Esophagus muscularis mucosa (tissue), 4 donors: ENCODE results near the gene EPC2. TPM values are rescaled to one million over a fixed set of nuclear protein-coding genes. Genes with fewer than 3 reads are reported as not detected.

Experiments
- DNase-seq: peaks from one replicate; pipeline ENCODE4 v3.0.0-alpha.2; 2017; ENCODE audit errors: extremely low spot score
- H3K27ac ChIP-seq, 4 donors: fragments of 200-600 bp; sonication (generic); replicated peaks in 1 of 4; 1 replicate in 3 of 4; 2 replicates in 1 of 4; pipeline ENCODE4 v1.5.1; 2016 to 2019; ENCODE audit warnings: mild to moderate bottlenecking in 1 of 4
- H3K27me3 ChIP-seq, 4 donors: fragments of 200-600 bp; sonication (generic); one replicate each; pipeline versions ENCODE4 v1.5.1 to v1.6.0; 2016 to 2019
- H3K36me3 ChIP-seq, 4 donors: fragments of 200-600 bp; sonication (generic); one replicate each; pipeline ENCODE4 v1.5.1; 2016 to 2019
- H3K4me1 ChIP-seq, 4 donors: fragments of 200-600 bp; sonication (generic); one replicate each; pipeline ENCODE4 v1.5.1; 2016 to 2019
- H3K4me3 ChIP-seq, 4 donors: fragments of 200-600 bp; sonication (generic); 1 replicate in 2 of 4; 2 replicates in 2 of 4; pipeline ENCODE4 v1.5.1; 2016 to 2019; ENCODE audit warnings: mild to moderate bottlenecking in 4 of 4, moderate library complexity in 1 of 4
- H3K9me3 ChIP-seq, 4 donors: fragments of 200-600 bp; sonication (generic); 1 replicate in 3 of 4; 2 replicates in 1 of 4; pipeline ENCODE4 v1.5.1; 2016 to 2019
- CTCF ChIP-seq, 3 experiments: fragments of 200-600 bp in 2 of 3; fragments of 450-650 bp in 1 of 3; sonication (generic) in 2 of 3; IDR thresholded peaks; one replicate each; pipeline ENCODE4 v1.5.1; 2017 to 2019; ENCODE audit warnings: antibody characterized with exemption in 3 of 3, mild to moderate bottlenecking in 2 of 3, moderate library complexity in 1 of 3
- EP300 ChIP-seq: sonication (generic); formaldehyde crosslinking; IDR thresholded peaks from one replicate; pipeline ENCODE4 v1.6.1; 2017; ENCODE audit warnings: antibody characterized with exemption
- POLR2A ChIP-seq: fragments of 450-650 bp; IDR thresholded peaks from one replicate; pipeline ENCODE4 v1.6.1; 2017; ENCODE audit warnings: antibody characterized with exemption, moderate library complexity, mild to moderate bottlenecking, low read depth
- POLR2AphosphoS5 ChIP-seq, 2 donors: sonication (generic); formaldehyde crosslinking; IDR thresholded peaks; one replicate each; pipeline ENCODE4 v1.6.1; 2017; ENCODE audit warnings: antibody characterized with exemption in 2 of 2
- WGBS: methylation state at CpG from one replicate; pipeline ENCODE4 v1.1.5; 2018; 5-methylcytosine and 5-hydroxymethylcytosine counted together
- intact Hi-C: fragments of 100-400 bp; cut with DNase I; formaldehyde crosslinking; loops from one replicate; pipeline ENCODE4 v1.15.1; 2023
- total RNA-seq, 4 donors: library from RNA; depleted of rRNA; stranded (reverse); fragments of >200 nt; gene quantifications; one replicate each; pipeline versions ENCODE4 v1.1.0 to v1.2.1, GENCODE V29; 2016

EPC2 gene
- total RNA-seq, 4 donors from 2014 or later = 25.0 to 34.1 (median 28.1) TPM

- TF ChIP-seq EP300 (no peak), POLR2A (no peak), CTCF (IDR thresholded peaks at IDR 0.05) (no peak), POLR2AphosphoS5 (IDR thresholded peaks at IDR 0.05) (no peak)
- intact Hi-C loops = no loop called here
- no peaks in the 10 kb centered on the region for H3K9me3 ChIP-seq
- whole genome bisulfite sequencing = 93% methylated on average over 4 of the region's 4 CpGs
- no peak overlapping the region for H3K27ac ChIP-seq
- no peak overlapping the region for H3K4me3 ChIP-seq
- H3K36me3 ChIP-seq = no peaks in the 10 kb centered on the region
- H3K4me1 ChIP-seq = no peaks in the 10 kb centered on the region
- no peaks in the 10 kb centered on the region for H3K27me3 ChIP-seq
- DNase-seq = no peak
These were observed 97.8 kb downstream of the EPC2 start for GRCh38 chr2:148742373-148742772.

- Histone ChIP-seq H3K27ac (no peak overlapping the region), H3K4me1 (no peaks in the 10 kb centered on the region), H3K4me3 (no peak overlapping the region), H3K36me3 (no peaks in the 10 kb centered on the region), H3K27me3 (no peaks in the 10 kb centered on the region), H3K9me3 (no peaks in the 10 kb centered on the region)
- WGBS = 94% methylated on average over 3 of the region's 3 CpGs
- DNase-seq = no peak
- intact Hi-C loops = no loop called here
- no peak for TF ChIP-seq CTCF (IDR thresholded peaks at IDR 0.05)
- TF ChIP-seq POLR2A = no peak
- no peak for TF ChIP-seq POLR2AphosphoS5 (IDR thresholded peaks at IDR 0.05)
- TF ChIP-seq EP300 = no peak
These were observed 100.8 kb downstream of the EPC2 start for GRCh38 chr2:148745151-148745851.

- H3K4me1 ChIP-seq = no peaks in the 10 kb centered on the region
- no peaks in the 10 kb centered on the region for H3K27me3 ChIP-seq
- no peaks in the 10 kb centered on the region for H3K36me3 ChIP-seq
- no peaks in the 10 kb centered on the region for H3K9me3 ChIP-seq
- no peak overlapping the region for H3K27ac ChIP-seq
- intact Hi-C loops = no loop called here
- TF ChIP-seq CTCF (IDR thresholded peaks at IDR 0.05) = no peak
- TF ChIP-seq POLR2AphosphoS5 (IDR thresholded peaks at IDR 0.05) = no peak
- TF ChIP-seq POLR2A = no peak
- no peak for TF ChIP-seq EP300
- no peak for DNase-seq
- no peak overlapping the region for H3K4me3 ChIP-seq
- WGBS = 69% methylated on average over 1 of the region's 1 CpG
These were observed 102.4 kb downstream of the EPC2 start for GRCh38 chr2:148746973-148747372.

GRCh38 chr2:148751907-148752306, 107.4 kb downstream of the EPC2 start:
- H3K9me3 ChIP-seq = no peaks in the 10 kb centered on the region
- intact Hi-C loops = no loop called here
- WGBS = 93% methylated on average over 4 of the region's 4 CpGs
- H3K27me3 ChIP-seq = no peaks in the 10 kb centered on the region
- TF ChIP-seq POLR2A (no peak), EP300 (no peak), POLR2AphosphoS5 (IDR thresholded peaks at IDR 0.05) (no peak), CTCF (IDR thresholded peaks at IDR 0.05) (no peak)
- no peak overlapping the region for H3K27ac ChIP-seq
- no peak for DNase-seq
- H3K4me1 ChIP-seq = no peaks in the 10 kb centered on the region
- no peak overlapping the region for H3K4me3 ChIP-seq
- peaks cover 0 to 16% (median 4%) of the 10 kb centered on the region in 4 donors for H3K36me3 ChIP-seq

GRCh38 chr2:148752977-148753376, 108.4 kb downstream of the EPC2 start:
- intact Hi-C loops = no loop called here
- WGBS = 91% methylated on average over 3 of the region's 3 CpGs

More at GRCh38 chr2:148752977-148753376, 108.4 kb downstream of the EPC2 start:
- no peak for DNase-seq
- Histone ChIP-seq H3K27ac (no peak overlapping the region), H3K9me3 (no peaks in the 10 kb centered on the region), H3K27me3 (no peaks in the 10 kb centered on the region), H3K4me1 (no peaks in the 10 kb centered on the region), H3K36me3 (peaks cover 0 to 16% (median 4%) of the 10 kb centered on the region in 4 donors), H3K4me3 (no peak overlapping the region)
- no peak for TF ChIP-seq POLR2A
- TF ChIP-seq POLR2AphosphoS5 (IDR thresholded peaks at IDR 0.05) = no peak
- TF ChIP-seq EP300 = no peak
- TF ChIP-seq CTCF (IDR thresholded peaks at IDR 0.05) = no peak
